Endothelial cell (in vitro differentiated cells): ENCODE data around the gene TLX3. TPM values are rescaled to one million over a fixed set of nuclear protein-coding genes. Genes with fewer than 3 reads are reported as not detected.

ENCODE experiments used
- DNase-seq: peaks from one replicate; pipeline ENCODE4 v3.0.0; 2021; ENCODE audit warnings: low spot score
- H3K27ac Mint-ChIP-seq: one replicate; pipeline ENCODE4 v1.8.0; 2021; ENCODE audit warnings: mixed read lengths, inconsistent platforms; ENCODE audit not compliant: unreplicated experiment
- H3K27me3 Mint-ChIP-seq: one replicate; pipeline ENCODE4 v1.8.0; 2021; ENCODE audit warnings: mild to moderate bottlenecking, moderate library complexity, mixed read lengths, inconsistent platforms; ENCODE audit not compliant: unreplicated experiment
- H3K36me3 Mint-ChIP-seq: one replicate; pipeline ENCODE4 v1.8.0; 2021; ENCODE audit warnings: mild to moderate bottlenecking, low read depth, mixed read lengths, inconsistent platforms; ENCODE audit not compliant: unreplicated experiment
- H3K4me1 Mint-ChIP-seq: one replicate; pipeline ENCODE4 v1.8.0; 2021; ENCODE audit warnings: mild to moderate bottlenecking, mixed read lengths, inconsistent platforms; ENCODE audit not compliant: unreplicated experiment
- H3K4me3 Mint-ChIP-seq: one replicate; pipeline ENCODE4 v1.8.0; 2021; ENCODE audit warnings: mild to moderate bottlenecking, mixed read lengths, inconsistent platforms; ENCODE audit not compliant: unreplicated experiment
- H3K9me3 Mint-ChIP-seq: one replicate; pipeline ENCODE4 v1.8.0; 2021; ENCODE audit warnings: mixed read lengths, inconsistent platforms; ENCODE audit not compliant: unreplicated experiment
- CTCF ChIP-seq: fragments of 200-600 bp; sonication (generic); IDR thresholded peaks from one replicate; pipeline ENCODE4 v1.5.0; 2021; ENCODE audit warnings: antibody characterized with exemption; ENCODE audit not compliant: unreplicated experiment
- total RNA-seq: library from RNA; stranded (reverse); fragmentation: NEBNext Ultra II Directional; extraction: Animal tissue kit (Norgen Biotek cat#: 25700); gene quantifications from one replicate; pipeline ENCODE4 v1.2.1, GENCODE V29; 2021; ENCODE audit not compliant: unreplicated experiment

Gene TLX3
- total RNA-seq, 1 donor from 2014 or later, result 0.23 TPM

DNA sequence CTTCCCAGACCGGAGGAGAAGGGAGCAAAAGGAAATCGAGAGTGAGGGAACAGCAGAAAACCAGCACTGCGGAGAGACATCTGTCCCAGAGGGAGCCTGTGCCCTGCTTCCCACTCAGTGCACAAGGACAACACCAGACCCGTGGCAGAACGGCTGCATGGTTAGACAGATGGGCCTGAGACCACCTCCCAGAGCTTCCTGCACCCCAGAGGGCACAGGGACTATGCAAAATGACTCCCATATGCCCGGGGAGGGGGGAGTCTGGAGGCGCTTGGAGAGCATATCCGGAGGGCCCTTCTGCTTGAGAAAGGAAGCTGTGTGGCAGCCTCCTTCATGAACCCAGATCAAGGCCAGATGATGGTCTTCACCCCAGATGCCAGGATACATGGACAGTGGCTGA is 26.6 kb downstream of the TLX3 start:
- H3K9me3 Mint-ChIP-seq, result no peaks in the 10 kb centered on the region
- H3K4me1 Mint-ChIP-seq, result no peaks in the 10 kb centered on the region
- H3K27me3 Mint-ChIP-seq, result peaks cover 6% of the 10 kb centered on the region
- H3K27ac Mint-ChIP-seq, result no peak overlapping the region
- no peak for TF ChIP-seq CTCF
- DNase-seq, result no peak
- no peaks in the 10 kb centered on the region for H3K36me3 Mint-ChIP-seq
- no peak overlapping the region for H3K4me3 Mint-ChIP-seq

GRCh38 chr5:171336521-171337209 is 27.6 kb downstream of the TLX3 start:
- DNase-seq, result peak; percentile 30
- no peaks in the 10 kb centered on the region for H3K36me3 Mint-ChIP-seq
- no peaks in the 10 kb centered on the region for H3K9me3 Mint-ChIP-seq
- no peak overlapping the region for H3K27ac Mint-ChIP-seq
- TF ChIP-seq CTCF, result no peak
- no peak overlapping the region for H3K4me3 Mint-ChIP-seq
- peaks cover 3% of the 10 kb centered on the region for H3K27me3 Mint-ChIP-seq
- no peaks in the 10 kb centered on the region for H3K4me1 Mint-ChIP-seq

- Mint-ChIP-seq H3K27me3 (peaks cover 3% of the 10 kb centered on the region), H3K36me3 (no peaks in the 10 kb centered on the region), H3K27ac (no peak overlapping the region), H3K4me3 (no peak overlapping the region), H3K4me1 (no peaks in the 10 kb centered on the region), H3K9me3 (no peaks in the 10 kb centered on the region)
- DNase-seq, result no peak
- no peak for TF ChIP-seq CTCF
Observed at GRCh38 chr5:171337210-171337569, 28.1 kb downstream of the TLX3 start.

GRCh38 chr5:171340042-171340441 is 31.0 kb downstream of the TLX3 start:
- Mint-ChIP-seq H3K4me1 (no peaks in the 10 kb centered on the region), H3K27me3 (peaks cover 3% of the 10 kb centered on the region), H3K36me3 (no peaks in the 10 kb centered on the region), H3K9me3 (no peaks in the 10 kb centered on the region), H3K4me3 (no peak overlapping the region), H3K27ac (no peak overlapping the region)
- DNase-seq, result no peak
- no peak for TF ChIP-seq CTCF

GRCh38 chr5:171340491-171340890 is 31.4 kb downstream of the TLX3 start:
- Mint-ChIP-seq H3K36me3 (no peaks in the 10 kb centered on the region), H3K27ac (no peak overlapping the region), H3K9me3 (no peaks in the 10 kb centered on the region), H3K4me3 (no peak overlapping the region), H3K27me3 (no peaks in the 10 kb centered on the region), H3K4me1 (no peaks in the 10 kb centered on the region)
- DNase-seq, result no peak
- no peak for TF ChIP-seq CTCF
